Retinal pigment epithelial cell (primary cell): Measurements from ENCODE around the gene OTOA.

Experiments
- DNase-seq: peaks from one replicate; pipeline ENCODE4 v3.0.0-alpha.2; 2010; ENCODE audit warnings: low read depth
- H3K4me3 ChIP-seq: 2 replicates; pipeline ENCODE4 v1.5.1; 2011; ENCODE audit warnings: mild to moderate bottlenecking, low read length, control low read depth, moderate library complexity
- TF ChIP-seq, protein P1 (sequence below): conservative IDR thresholded peaks from 2 replicates; pipeline ENCODE4 v1.5.1; 2011; ENCODE audit warnings: low read depth, low read length, control low read depth, inconsistent platforms

The OTOA gene

DNA sequence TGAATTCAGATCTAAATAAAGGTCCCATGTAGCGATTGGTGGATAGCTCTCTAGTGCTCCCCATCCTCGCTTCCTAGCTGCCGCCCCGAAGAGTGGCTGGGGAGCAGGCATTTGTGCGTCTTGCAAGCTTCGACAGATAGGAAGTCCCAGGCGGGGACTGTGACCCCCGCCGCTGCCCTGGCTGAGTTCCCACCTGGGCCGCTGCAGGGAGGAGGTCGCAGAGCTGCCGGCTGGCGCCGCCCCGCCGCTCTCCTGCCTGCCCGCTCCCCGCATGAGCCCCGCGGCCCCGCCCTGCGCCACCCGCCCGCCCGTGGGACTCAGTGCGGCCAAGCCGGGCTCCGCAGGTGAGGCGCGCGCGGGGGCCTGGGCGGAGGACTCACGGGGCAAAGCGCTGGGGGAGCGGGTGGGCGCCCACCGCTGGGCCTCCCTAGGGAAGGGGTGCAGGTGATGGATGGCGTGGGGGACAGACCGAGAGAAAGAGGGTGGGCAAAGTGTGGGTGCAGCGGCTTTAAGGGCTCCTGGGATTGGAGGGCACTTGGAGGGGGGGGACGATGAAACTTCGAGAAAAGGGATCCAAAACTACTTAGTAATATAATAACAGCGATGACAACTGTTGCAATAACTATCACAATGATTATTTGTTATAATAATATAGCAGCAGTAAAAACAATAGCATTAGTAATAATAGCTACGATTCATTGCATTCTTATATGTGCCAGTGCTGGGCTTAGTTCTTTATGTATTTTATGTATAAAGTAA is at the start of gene OTOA:
OTOA (plus strand) TSS at position 80 of the 759 bp plus-strand sequence. CDS start 14,547 bp downstream, outside the sequence.
- TF ChIP-seq, protein P1, sequence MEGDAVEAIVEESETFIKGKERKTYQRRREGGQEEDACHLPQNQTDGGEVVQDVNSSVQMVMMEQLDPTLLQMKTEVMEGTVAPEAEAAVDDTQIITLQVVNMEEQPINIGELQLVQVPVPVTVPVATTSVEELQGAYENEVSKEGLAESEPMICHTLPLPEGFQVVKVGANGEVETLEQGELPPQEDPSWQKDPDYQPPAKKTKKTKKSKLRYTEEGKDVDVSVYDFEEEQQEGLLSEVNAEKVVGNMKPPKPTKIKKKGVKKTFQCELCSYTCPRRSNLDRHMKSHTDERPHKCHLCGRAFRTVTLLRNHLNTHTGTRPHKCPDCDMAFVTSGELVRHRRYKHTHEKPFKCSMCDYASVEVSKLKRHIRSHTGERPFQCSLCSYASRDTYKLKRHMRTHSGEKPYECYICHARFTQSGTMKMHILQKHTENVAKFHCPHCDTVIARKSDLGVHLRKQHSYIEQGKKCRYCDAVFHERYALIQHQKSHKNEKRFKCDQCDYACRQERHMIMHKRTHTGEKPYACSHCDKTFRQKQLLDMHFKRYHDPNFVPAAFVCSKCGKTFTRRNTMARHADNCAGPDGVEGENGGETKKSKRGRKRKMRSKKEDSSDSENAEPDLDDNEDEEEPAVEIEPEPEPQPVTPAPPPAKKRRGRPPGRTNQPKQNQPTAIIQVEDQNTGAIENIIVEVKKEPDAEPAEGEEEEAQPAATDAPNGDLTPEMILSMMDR: no peak
- no peak for DNase-seq
- H3K4me3 ChIP-seq: peak within 1 kb of the TSS; percentile 22

DNA sequence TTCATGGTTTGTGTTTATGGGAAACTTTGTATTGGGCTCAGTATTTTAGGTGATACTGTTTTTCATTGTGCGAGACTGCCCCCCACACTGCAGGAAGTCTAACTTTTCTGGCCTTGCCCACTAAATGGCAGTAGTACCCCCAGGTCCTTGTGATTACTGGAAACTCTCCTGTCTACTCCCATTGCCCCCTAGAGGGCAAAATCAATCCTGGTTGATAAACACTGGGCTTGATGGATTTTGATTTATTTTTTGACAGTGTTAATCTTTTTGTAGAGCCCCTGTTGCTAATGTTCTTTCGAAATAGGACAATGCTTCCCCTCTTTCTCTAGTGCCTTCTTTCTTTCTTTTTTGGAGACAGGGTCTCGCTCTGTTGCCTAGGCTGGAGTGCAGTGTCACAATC is 48.9 kb upstream of the OTOA start:
- DNase-seq: no peak
- TF ChIP-seq, protein P1: peak; percentile 24
- no peak overlapping the region for H3K4me3 ChIP-seq

DNA sequence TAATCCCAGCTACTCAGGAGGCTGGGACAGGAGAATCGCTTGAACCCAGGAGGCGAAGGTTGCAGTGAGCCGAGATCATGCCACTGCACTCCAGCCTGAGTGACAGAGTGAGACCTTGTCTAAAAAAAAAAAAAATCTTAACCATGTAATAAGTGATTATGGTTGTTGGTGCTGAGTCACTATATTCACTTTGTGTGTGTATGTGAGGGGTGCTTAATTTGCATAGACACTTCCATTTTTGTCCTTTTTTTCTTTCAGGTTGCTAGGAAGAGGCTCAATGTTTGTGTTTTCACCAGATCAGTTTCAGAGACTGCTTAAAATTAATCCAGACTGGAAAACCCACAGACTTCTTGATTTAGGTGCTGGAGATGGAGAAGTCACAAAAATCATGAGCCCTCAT is 46.2 kb upstream of the OTOA start:
- DNase-seq: no peak
- TF ChIP-seq, protein P1: no peak
- no peak overlapping the region for H3K4me3 ChIP-seq

DNA sequence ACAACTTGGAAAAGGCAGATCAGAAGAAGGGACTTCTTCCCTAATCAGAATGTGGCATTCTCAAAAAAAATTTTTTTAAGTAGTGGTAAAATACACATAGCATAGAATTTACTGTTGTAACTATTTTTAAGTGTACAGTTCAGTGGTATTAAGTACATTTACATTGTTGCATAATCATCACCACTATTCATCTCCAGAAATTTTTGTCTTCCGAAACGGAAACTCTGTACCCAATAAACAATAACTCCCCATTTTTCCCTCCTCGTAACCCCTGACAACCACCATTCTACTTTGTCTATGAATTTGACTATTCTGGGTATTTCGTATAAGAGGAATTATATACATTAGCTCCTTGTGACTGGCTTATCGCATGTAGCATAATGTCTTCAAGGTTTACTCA is 45.5 kb upstream of the OTOA start:
- TF ChIP-seq, protein P1: no peak
- no peak for DNase-seq
- H3K4me3 ChIP-seq: no peak overlapping the region

DNA sequence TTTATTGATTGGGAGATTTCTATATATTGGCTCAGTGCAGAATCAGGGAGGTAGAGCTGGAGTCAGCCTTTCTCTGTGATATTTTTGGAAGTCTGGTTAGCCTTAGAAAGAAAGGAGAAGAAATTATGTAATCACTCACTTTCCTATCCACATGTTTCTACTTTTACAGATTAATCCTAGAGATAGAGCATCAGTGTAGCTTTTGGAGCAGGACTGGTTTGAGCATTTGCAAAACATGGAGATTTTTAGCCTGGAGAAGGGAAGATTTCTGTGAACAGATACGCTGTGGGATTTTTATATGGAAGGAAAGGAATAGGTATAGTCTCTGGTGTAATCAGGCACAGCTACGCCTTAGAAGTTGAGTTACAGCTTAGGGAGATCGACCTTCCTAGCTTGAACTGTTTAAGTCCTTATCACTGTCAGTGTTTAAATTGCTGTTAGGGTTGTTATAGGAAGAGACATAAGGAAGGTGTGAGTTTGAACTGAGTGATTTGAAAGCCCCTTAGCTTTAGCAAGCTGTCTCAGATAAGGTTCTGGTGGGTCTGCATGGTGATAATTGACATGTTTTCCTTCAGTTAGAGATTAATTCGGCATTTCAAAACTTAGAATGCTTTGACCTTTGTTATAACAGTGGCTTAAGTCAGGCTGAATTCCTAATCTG is 43.9 kb upstream of the OTOA start:
- DNase-seq: no peak
- TF ChIP-seq, protein P1: no peak
- no peak overlapping the region for H3K4me3 ChIP-seq

DNA sequence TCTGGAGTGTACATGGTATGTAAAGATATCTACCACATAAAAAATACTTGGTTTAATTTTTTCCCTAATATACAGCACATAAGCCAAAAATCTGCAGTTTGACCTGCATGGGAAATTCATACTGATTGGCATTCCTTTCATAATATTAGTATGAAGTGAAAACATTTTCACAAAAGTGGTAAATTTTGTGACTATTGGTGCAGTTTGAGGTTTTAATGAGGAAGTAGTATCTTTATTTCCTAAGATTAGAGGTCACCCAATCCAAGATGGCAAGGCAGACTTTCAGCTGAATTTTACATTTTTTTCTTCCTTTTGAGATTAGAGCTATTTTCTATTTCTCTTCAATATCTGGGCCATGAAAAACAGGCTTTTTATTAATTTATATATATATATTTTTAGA is 43.2 kb upstream of the OTOA start:
- no peak overlapping the region for H3K4me3 ChIP-seq
- TF ChIP-seq, protein P1: no peak
- no peak for DNase-seq

DNA sequence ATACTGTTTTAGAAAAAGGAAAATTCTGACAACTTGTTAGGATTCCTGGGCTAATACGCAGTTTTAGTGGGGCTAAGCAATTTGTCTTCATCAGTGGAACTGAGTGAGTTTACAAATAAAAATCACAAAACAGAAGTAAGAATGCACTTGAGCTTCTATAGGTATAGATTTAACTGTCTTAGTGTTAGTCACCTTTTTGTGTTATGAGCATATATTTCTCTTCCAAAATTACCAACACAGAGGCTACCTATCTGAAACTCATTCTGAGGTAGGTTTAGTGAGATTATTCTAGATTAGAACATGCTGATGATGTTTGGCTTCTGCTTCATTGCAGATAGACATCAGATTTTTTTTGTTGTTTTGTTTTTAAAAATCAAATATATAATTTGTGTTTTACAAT is 41.2 kb upstream of the OTOA start:
- TF ChIP-seq, protein P1: no peak
- DNase-seq: no peak
- no peak overlapping the region for H3K4me3 ChIP-seq
